Smooth muscle cell (in vitro differentiated cells): ENCODE measurements around the gene C12orf42. TPM values are rescaled to one million over a fixed set of nuclear protein-coding genes. Genes with fewer than 3 reads are reported as not detected.

ENCODE experiments used
- DNase-seq: peaks from one replicate; lab custom pipeline; 2025; ENCODE audit not compliant: unreplicated experiment; lab: John Stamatoyannopoulos, UW
- H2AFZ ChIP-seq: fragments of 200-600 bp; sonication (generic); 2 replicates; pipeline ENCODE4 v1.6.0; 2016; ENCODE audit warnings: antibody characterized with exemption, low read depth, mild to moderate bottlenecking
- H3F3A ChIP-seq: fragments of 200-600 bp; sonication (generic); 2 replicates; pipeline ENCODE4 v1.6.0; 2017; ENCODE audit warnings: antibody characterized with exemption, low read depth
- H3K27ac ChIP-seq: fragments of 200-600 bp; sonication (generic); 2 replicates; pipeline ENCODE4 v1.5.1; 2016; ENCODE audit warnings: low read depth, mild to moderate bottlenecking
- H3K27me3 ChIP-seq: fragments of 200-600 bp; sonication (generic); 2 replicates; pipeline ENCODE4 v1.6.1; 2016; ENCODE audit warnings: low read depth, mild to moderate bottlenecking
- H3K36me3 ChIP-seq: fragments of 200-600 bp; sonication (generic); 2 replicates; pipeline ENCODE4 v1.5.1; 2016; ENCODE audit warnings: low read depth
- H3K4me1 ChIP-seq: fragments of 200-600 bp; sonication (generic); 2 replicates; pipeline ENCODE4 v1.5.1; 2016; ENCODE audit warnings: low read depth
- H3K4me2 ChIP-seq: fragments of 200-600 bp; sonication (generic); 2 replicates; pipeline ENCODE4 v1.6.0; 2016; ENCODE audit warnings: mild to moderate bottlenecking
- H3K4me3 ChIP-seq: fragments of 200-600 bp; sonication (generic); 2 replicates; pipeline ENCODE4 v1.5.1; 2016; ENCODE audit warnings: mild to moderate bottlenecking
- H3K79me2 ChIP-seq: fragments of 200-600 bp; sonication (generic); 2 replicates; pipeline ENCODE4 v1.6.0; 2016; ENCODE audit warnings: low read depth, mild to moderate bottlenecking
- H3K9ac ChIP-seq: fragments of 200-600 bp; sonication (generic); 2 replicates; pipeline ENCODE4 v1.6.0; 2016; ENCODE audit warnings: low read depth
- H3K9me3 ChIP-seq: fragments of 200-600 bp; sonication (generic); replicated peaks from 2 replicates; pipeline ENCODE4 v1.5.1; 2016; ENCODE audit warnings: low read depth
- H4K20me1 ChIP-seq: fragments of 200-600 bp; sonication (generic); 2 replicates; pipeline ENCODE4 v1.6.0; 2016; ENCODE audit warnings: low read depth
- WGBS: methylation state at CpG from one replicate; pipeline ENCODE4 v1.1.7; 2016; ENCODE audit warnings: low lambda C conversion rate; 5-methylcytosine and 5-hydroxymethylcytosine counted together
- polyA plus RNA-seq: library from polyadenylated mRNA; unstranded; fragments of >200 nt; fragmentation: Nextera tagmentation; extraction: Ambion mirVana; gene quantifications from 2 replicates; pipeline ENCODE4 v1.2.1, GENCODE V29; 2016
- total RNA-seq: library from RNA; depleted of rRNA; stranded (reverse); fragments of >200 nt; gene quantifications from 2 replicates; pipeline ENCODE4 v1.2.3, GENCODE V29; 2014
- TF ChIP-seq, protein P1 (sequence below): fragments of 200-600 bp; sonication (generic); IDR thresholded peaks from 2 replicates; pipeline ENCODE4 v1.5.1; 2017; ENCODE audit warnings: borderline replicate concordance, mild to moderate bottlenecking, antibody characterized with exemption; ENCODE audit not compliant: insufficient read depth, poor library complexity, severe bottlenecking

C12orf42 gene
- total and polyA plus RNA-seq, 2 experiments from 2014 or later = not detected

GRCh38 chr12:103279444-103279843, 216.3 kb downstream of the C12orf42 start:
- DNase-seq = no peak
- TF ChIP-seq, protein P1, sequence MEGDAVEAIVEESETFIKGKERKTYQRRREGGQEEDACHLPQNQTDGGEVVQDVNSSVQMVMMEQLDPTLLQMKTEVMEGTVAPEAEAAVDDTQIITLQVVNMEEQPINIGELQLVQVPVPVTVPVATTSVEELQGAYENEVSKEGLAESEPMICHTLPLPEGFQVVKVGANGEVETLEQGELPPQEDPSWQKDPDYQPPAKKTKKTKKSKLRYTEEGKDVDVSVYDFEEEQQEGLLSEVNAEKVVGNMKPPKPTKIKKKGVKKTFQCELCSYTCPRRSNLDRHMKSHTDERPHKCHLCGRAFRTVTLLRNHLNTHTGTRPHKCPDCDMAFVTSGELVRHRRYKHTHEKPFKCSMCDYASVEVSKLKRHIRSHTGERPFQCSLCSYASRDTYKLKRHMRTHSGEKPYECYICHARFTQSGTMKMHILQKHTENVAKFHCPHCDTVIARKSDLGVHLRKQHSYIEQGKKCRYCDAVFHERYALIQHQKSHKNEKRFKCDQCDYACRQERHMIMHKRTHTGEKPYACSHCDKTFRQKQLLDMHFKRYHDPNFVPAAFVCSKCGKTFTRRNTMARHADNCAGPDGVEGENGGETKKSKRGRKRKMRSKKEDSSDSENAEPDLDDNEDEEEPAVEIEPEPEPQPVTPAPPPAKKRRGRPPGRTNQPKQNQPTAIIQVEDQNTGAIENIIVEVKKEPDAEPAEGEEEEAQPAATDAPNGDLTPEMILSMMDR = no peak
- 68% methylated on average over 2 of the region's 2 CpGs for WGBS
- H4K20me1 ChIP-seq = no peaks in the 10 kb centered on the region
- no peaks in the 10 kb centered on the region for H3K9me3 ChIP-seq
- no peak overlapping the region for H3K27ac ChIP-seq
- no peaks in the 10 kb centered on the region for H3K79me2 ChIP-seq
- H3K27me3 ChIP-seq = no peaks in the 10 kb centered on the region
- H3F3A ChIP-seq = no peaks in the 10 kb centered on the region
- no peak overlapping the region for H2AFZ ChIP-seq
- H3K4me3 ChIP-seq = no peak overlapping the region
- H3K4me1 ChIP-seq = no peaks in the 10 kb centered on the region
- no peak overlapping the region for H3K9ac ChIP-seq
- H3K4me2 ChIP-seq = no peak overlapping the region
- H3K36me3 ChIP-seq = no peaks in the 10 kb centered on the region

DNA sequence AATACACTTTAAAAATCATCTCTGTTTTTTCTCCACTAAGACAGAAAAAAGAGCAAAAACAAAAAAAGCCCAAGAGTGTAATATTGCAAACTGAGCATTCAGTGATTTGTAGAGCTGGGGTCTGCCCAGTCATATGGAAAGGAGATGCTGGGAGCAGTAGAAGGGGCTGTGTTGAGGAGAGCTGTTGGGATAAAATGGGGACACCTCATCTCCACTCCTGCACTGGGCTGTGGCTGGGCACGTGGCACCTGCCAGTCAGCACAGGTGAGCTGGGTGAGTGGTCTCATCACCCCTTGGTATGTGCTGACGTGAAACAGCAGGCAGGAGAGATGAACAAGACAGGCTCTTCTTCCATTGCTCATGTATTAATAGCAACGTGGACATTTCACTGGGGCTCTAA, 217.4 kb downstream of the C12orf42 start:
- Histone ChIP-seq H3K4me2 (no peak overlapping the region), H4K20me1 (no peaks in the 10 kb centered on the region), H3K27ac (no peak overlapping the region), H3K9ac (no peak overlapping the region), H3F3A (no peaks in the 10 kb centered on the region), H3K27me3 (no peaks in the 10 kb centered on the region), H3K4me1 (no peaks in the 10 kb centered on the region), H3K9me3 (no peaks in the 10 kb centered on the region), H2AFZ (no peak overlapping the region), H3K36me3 (no peaks in the 10 kb centered on the region), H3K4me3 (no peak overlapping the region), H3K79me2 (no peaks in the 10 kb centered on the region)
- WGBS = 61% methylated on average over 3 of the region's 3 CpGs
- TF ChIP-seq, protein P1 = no peak
- no peak for DNase-seq

GRCh38 chr12:103273645-103274044, 222.1 kb downstream of the C12orf42 start:
- Histone ChIP-seq H3K9ac (peak overlapping the region; percentile 23), H2AFZ (no peak overlapping the region), H3K4me3 (no peak overlapping the region), H3K4me2 (no peak overlapping the region), H3F3A (no peaks in the 10 kb centered on the region), H3K4me1 (no peaks in the 10 kb centered on the region), H4K20me1 (no peaks in the 10 kb centered on the region), H3K9me3 (no peaks in the 10 kb centered on the region), H3K36me3 (no peaks in the 10 kb centered on the region), H3K27me3 (no peaks in the 10 kb centered on the region), H3K27ac (no peak overlapping the region), H3K79me2 (no peaks in the 10 kb centered on the region)
- WGBS = 63% methylated on average over 3 of the region's 3 CpGs
- TF ChIP-seq, protein P1 = no peak
- no peak for DNase-seq

DNA sequence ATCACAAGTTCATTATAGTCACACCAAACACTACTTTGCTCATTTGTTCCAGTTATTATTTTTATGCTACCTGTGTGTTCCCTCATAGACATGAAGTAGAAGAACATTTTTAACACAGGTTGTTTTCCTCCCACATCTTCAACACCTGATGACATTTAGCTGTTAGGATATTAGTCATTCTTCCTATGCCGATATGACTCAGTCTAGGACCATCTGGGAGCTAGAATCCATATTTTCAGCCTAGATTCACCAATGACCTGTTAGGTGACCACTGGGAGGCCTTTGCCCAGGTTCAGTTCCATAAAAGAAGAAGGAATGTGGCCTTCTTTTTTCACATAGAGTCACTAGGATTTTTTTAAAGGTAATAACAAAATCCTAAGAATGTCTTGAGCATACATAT, 222.8 kb downstream of the C12orf42 start:
- WGBS = 74% methylated on average over 1 of the region's 1 CpG
- no peak overlapping the region for H3K4me3 ChIP-seq
- no peaks in the 10 kb centered on the region for H4K20me1 ChIP-seq
- no peak overlapping the region for H2AFZ ChIP-seq
- H3K4me2 ChIP-seq = no peak overlapping the region
- no peak overlapping the region for H3K9ac ChIP-seq
- no peaks in the 10 kb centered on the region for H3K27me3 ChIP-seq
- H3F3A ChIP-seq = no peaks in the 10 kb centered on the region
- H3K9me3 ChIP-seq = no peaks in the 10 kb centered on the region
- H3K4me1 ChIP-seq = no peaks in the 10 kb centered on the region
- H3K36me3 ChIP-seq = no peaks in the 10 kb centered on the region
- no peak for DNase-seq
- H3K79me2 ChIP-seq = no peaks in the 10 kb centered on the region
- no peak overlapping the region for H3K27ac ChIP-seq
- TF ChIP-seq, protein P1 = no peak
